HEK293 (cell line): ENCODE data around the gene MFGE8.

ENCODE experiments used
- OSR2 ChIP-seq: fragments of 450-650 bp; formaldehyde crosslinking; IDR thresholded peaks from 2 replicates; pipeline ENCODE4 v1.5.1; 2016; ENCODE audit warnings: missing biosample characterization, missing genetic modification characterization
- SP2 ChIP-seq: fragments of 450-650 bp; formaldehyde crosslinking; IDR thresholded peaks from 2 replicates; pipeline ENCODE4 v1.5.1; 2016; ENCODE audit warnings: missing biosample characterization, missing genetic modification characterization
- ZBTB8A ChIP-seq: fragments of 450-650 bp; formaldehyde crosslinking; IDR thresholded peaks from 2 replicates; pipeline ENCODE4 v1.5.1; 2016; ENCODE audit warnings: missing biosample characterization, missing genetic modification characterization
- ZEB2 ChIP-seq: fragments of 450-650 bp; formaldehyde crosslinking; IDR thresholded peaks from 2 replicates; pipeline ENCODE4 v1.5.1; 2016; ENCODE audit warnings: missing biosample characterization, missing genetic modification characterization
- ZNF169 ChIP-seq: fragments of 450-650 bp; formaldehyde crosslinking; IDR thresholded peaks from 2 replicates; pipeline ENCODE4 v1.5.1; 2016; ENCODE audit warnings: missing biosample characterization, missing genetic modification characterization
- ZNF23 ChIP-seq: fragments of 450-650 bp; formaldehyde crosslinking; IDR thresholded peaks from 2 replicates; pipeline ENCODE4 v1.5.1; 2016; ENCODE audit warnings: missing biosample characterization, missing genetic modification characterization, borderline replicate concordance
- ZNF248 ChIP-seq: fragments of 450-650 bp; formaldehyde crosslinking; IDR thresholded peaks from 2 replicates; pipeline ENCODE4 v1.5.1; 2017; ENCODE audit warnings: missing biosample characterization, missing genetic modification characterization
- ZNF324 ChIP-seq: fragments of 450-650 bp; formaldehyde crosslinking; IDR thresholded peaks from 2 replicates; pipeline ENCODE4 v1.5.1; 2016; ENCODE audit warnings: missing biosample characterization, missing genetic modification characterization
- ZNF366 ChIP-seq: fragments of 450-650 bp; formaldehyde crosslinking; conservative IDR thresholded peaks from 2 replicates; pipeline ENCODE4 v1.5.1; 2016; ENCODE audit warnings: missing biosample characterization, missing genetic modification characterization
- ZNF423 ChIP-seq: fragments of 450-650 bp; formaldehyde crosslinking; IDR thresholded peaks from 2 replicates; pipeline ENCODE4 v1.5.1; 2016; ENCODE audit warnings: missing biosample characterization, missing genetic modification characterization
- ZNF629 ChIP-seq: fragments of 450-650 bp; formaldehyde crosslinking; IDR thresholded peaks from 2 replicates; pipeline ENCODE4 v1.5.1; 2017; ENCODE audit warnings: missing biosample characterization, missing genetic modification characterization
- ZNF701 ChIP-seq: fragments of 450-650 bp; formaldehyde crosslinking; IDR thresholded peaks from 2 replicates; pipeline ENCODE4 v1.5.1; 2016; ENCODE audit warnings: missing biosample characterization, missing genetic modification characterization
- ZNF777 ChIP-seq: fragments of 450-650 bp; formaldehyde crosslinking; IDR thresholded peaks from 2 replicates; pipeline ENCODE4 v1.5.1; 2017; ENCODE audit warnings: missing biosample characterization, missing genetic modification characterization, borderline replicate concordance
- TF ChIP-seq, protein P1 (sequence below): fragments of 450-650 bp; formaldehyde crosslinking; IDR thresholded peaks from 2 replicates; pipeline ENCODE4 v1.5.1; 2016; ENCODE audit warnings: missing biosample characterization, missing genetic modification characterization
- TF ChIP-seq, protein P2 (sequence below): fragments of 450-650 bp; formaldehyde crosslinking; IDR thresholded peaks from 2 replicates; pipeline ENCODE4 v1.5.1; 2016; ENCODE audit warnings: missing biosample characterization, missing genetic modification characterization
- TF ChIP-seq, protein P3 (sequence below): fragments of 450-650 bp; formaldehyde crosslinking; IDR thresholded peaks from 2 replicates; pipeline ENCODE4 v1.5.1; 2016; ENCODE audit warnings: missing biosample characterization, missing genetic modification characterization
- TF ChIP-seq, protein P4 (sequence below): fragments of 450-650 bp; formaldehyde crosslinking; IDR thresholded peaks from 2 replicates; pipeline ENCODE4 v1.5.1; 2016; ENCODE audit warnings: missing biosample characterization, missing genetic modification characterization, low read depth
- TF ChIP-seq, protein P5 (sequence below): fragments of 450-650 bp; formaldehyde crosslinking; IDR thresholded peaks from 2 replicates; pipeline ENCODE4 v1.5.1; 2017; ENCODE audit warnings: missing biosample characterization, missing genetic modification characterization

Gene MFGE8

DNA sequence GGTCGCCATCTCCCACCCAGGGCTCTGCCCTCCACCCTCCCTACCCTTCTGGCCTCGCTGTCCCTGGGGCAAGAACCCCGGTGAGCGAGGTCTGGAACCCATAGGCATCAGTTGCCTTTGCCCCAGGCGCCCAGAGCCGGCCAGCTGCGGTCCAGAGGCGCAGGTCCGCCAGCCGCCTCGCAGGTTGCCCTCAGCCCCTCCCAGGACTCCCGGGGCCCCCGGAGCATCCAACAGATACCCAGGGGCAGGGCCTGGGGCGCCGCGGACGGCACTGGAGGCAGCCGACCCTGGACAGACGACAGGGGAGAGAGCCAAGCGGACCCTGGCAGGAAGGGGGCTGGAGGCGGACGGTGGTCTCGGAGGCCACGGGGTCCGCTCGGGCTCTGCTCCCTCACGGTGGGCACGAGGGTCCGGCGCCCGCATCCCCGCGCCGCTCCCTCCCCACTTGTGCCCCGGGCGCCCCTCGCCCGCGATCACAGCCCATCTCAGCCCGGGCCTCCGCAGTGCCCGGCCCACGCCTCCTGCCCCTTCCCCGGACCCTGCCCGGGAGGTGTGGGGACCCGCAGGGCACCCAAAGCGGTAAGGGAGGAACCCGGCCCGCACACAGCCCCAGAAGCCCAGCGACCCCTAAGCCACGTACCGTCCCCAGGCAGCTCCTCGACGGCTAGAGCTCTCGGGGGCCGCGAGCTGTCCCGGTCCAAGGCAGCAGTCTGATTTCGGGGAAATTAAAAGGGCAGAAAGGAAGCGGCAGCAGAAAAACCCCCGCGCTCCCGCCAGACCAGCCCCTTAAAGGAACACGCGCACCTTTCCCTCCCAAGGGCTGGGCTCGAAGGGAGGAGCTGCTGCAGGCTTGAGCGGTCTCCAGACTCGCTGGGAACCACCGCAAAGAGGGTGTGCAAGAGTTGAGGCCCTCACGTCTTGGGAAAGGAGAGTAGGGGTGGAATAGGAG is 18.1 kb downstream of the MFGE8 start, which contains the start of gene HAPLN3 (continued):
- TF ChIP-seq, protein P1, sequence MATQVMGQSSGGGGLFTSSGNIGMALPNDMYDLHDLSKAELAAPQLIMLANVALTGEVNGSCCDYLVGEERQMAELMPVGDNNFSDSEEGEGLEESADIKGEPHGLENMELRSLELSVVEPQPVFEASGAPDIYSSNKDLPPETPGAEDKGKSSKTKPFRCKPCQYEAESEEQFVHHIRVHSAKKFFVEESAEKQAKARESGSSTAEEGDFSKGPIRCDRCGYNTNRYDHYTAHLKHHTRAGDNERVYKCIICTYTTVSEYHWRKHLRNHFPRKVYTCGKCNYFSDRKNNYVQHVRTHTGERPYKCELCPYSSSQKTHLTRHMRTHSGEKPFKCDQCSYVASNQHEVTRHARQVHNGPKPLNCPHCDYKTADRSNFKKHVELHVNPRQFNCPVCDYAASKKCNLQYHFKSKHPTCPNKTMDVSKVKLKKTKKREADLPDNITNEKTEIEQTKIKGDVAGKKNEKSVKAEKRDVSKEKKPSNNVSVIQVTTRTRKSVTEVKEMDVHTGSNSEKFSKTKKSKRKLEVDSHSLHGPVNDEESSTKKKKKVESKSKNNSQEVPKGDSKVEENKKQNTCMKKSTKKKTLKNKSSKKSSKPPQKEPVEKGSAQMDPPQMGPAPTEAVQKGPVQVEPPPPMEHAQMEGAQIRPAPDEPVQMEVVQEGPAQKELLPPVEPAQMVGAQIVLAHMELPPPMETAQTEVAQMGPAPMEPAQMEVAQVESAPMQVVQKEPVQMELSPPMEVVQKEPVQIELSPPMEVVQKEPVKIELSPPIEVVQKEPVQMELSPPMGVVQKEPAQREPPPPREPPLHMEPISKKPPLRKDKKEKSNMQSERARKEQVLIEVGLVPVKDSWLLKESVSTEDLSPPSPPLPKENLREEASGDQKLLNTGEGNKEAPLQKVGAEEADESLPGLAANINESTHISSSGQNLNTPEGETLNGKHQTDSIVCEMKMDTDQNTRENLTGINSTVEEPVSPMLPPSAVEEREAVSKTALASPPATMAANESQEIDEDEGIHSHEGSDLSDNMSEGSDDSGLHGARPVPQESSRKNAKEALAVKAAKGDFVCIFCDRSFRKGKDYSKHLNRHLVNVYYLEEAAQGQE (tag by site-specific recombination), result no peak
- TF ChIP-seq, protein P2, sequence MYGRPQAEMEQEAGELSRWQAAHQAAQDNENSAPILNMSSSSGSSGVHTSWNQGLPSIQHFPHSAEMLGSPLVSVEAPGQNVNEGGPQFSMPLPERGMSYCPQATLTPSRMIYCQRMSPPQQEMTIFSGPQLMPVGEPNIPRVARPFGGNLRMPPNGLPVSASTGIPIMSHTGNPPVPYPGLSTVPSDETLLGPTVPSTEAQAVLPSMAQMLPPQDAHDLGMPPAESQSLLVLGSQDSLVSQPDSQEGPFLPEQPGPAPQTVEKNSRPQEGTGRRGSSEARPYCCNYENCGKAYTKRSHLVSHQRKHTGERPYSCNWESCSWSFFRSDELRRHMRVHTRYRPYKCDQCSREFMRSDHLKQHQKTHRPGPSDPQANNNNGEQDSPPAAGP (tag by site-specific recombination), result no peak
- TF ChIP-seq ZNF701 (tag by site-specific recombination) (no peak), ZNF629 (tag by site-specific recombination) (no peak), ZNF366 (tag by site-specific recombination) (no peak), ZBTB8A (peak; percentile 75), ZNF324 (tag by site-specific recombination) (no peak), ZNF169 (tag by site-specific recombination) (no peak), ZEB2 (tag by site-specific recombination) (no peak), ZNF423 (tag by site-specific recombination) (no peak), OSR2 (tag by site-specific recombination) (no peak), ZNF777 (tag by site-specific recombination) (peak; percentile 64; the same call in 1 of the 2 replicates), ZNF23 (tag by site-specific recombination) (no peak), ZNF248 (tag by site-specific recombination) (no peak), SP2 (peak; percentile 31; the same call in 1 of the 2 replicates)
- TF ChIP-seq, protein P3, sequence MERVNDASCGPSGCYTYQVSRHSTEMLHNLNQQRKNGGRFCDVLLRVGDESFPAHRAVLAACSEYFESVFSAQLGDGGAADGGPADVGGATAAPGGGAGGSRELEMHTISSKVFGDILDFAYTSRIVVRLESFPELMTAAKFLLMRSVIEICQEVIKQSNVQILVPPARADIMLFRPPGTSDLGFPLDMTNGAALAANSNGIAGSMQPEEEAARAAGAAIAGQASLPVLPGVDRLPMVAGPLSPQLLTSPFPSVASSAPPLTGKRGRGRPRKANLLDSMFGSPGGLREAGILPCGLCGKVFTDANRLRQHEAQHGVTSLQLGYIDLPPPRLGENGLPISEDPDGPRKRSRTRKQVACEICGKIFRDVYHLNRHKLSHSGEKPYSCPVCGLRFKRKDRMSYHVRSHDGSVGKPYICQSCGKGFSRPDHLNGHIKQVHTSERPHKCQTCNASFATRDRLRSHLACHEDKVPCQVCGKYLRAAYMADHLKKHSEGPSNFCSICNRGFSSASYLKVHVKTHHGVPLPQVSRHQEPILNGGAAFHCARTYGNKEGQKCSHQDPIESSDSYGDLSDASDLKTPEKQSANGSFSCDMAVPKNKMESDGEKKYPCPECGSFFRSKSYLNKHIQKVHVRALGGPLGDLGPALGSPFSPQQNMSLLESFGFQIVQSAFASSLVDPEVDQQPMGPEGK (tag by site-specific recombination), result peak; percentile 34; the same call in 1 of the 2 replicates
- TF ChIP-seq, protein P4, sequence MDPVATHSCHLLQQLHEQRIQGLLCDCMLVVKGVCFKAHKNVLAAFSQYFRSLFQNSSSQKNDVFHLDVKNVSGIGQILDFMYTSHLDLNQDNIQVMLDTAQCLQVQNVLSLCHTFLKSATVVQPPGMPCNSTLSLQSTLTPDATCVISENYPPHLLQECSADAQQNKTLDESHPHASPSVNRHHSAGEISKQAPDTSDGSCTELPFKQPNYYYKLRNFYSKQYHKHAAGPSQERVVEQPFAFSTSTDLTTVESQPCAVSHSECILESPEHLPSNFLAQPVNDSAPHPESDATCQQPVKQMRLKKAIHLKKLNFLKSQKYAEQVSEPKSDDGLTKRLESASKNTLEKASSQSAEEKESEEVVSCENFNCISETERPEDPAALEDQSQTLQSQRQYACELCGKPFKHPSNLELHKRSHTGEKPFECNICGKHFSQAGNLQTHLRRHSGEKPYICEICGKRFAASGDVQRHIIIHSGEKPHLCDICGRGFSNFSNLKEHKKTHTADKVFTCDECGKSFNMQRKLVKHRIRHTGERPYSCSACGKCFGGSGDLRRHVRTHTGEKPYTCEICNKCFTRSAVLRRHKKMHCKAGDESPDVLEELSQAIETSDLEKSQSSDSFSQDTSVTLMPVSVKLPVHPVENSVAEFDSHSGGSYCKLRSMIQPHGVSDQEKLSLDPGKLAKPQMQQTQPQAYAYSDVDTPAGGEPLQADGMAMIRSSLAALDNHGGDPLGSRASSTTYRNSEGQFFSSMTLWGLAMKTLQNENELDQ (tag by site-specific recombination), result no peak
- TF ChIP-seq, protein P5, sequence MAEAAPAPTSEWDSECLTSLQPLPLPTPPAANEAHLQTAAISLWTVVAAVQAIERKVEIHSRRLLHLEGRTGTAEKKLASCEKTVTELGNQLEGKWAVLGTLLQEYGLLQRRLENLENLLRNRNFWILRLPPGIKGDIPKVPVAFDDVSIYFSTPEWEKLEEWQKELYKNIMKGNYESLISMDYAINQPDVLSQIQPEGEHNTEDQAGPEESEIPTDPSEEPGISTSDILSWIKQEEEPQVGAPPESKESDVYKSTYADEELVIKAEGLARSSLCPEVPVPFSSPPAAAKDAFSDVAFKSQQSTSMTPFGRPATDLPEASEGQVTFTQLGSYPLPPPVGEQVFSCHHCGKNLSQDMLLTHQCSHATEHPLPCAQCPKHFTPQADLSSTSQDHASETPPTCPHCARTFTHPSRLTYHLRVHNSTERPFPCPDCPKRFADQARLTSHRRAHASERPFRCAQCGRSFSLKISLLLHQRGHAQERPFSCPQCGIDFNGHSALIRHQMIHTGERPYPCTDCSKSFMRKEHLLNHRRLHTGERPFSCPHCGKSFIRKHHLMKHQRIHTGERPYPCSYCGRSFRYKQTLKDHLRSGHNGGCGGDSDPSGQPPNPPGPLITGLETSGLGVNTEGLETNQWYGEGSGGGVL, result no peak
